K562 (cell line): ENCODE measurements around the gene DOCK1. TPM values are rescaled to one million over a fixed set of nuclear protein-coding genes. Genes with fewer than 3 reads are reported as not detected.

Experiments used
- E2F8 ChIP-seq: fragments of 450-650 bp; IDR thresholded peaks from 2 replicates; pipeline ENCODE4 v1.7.1; 2018; ENCODE audit warnings: mild to moderate bottlenecking, low read depth; ENCODE audit not compliant: partially characterized antibody
- HDAC8 ChIP-seq: fragments of 450-650 bp; IDR thresholded peaks from 2 replicates; pipeline ENCODE4 v1.6.1; 2016; ENCODE audit warnings: mild to moderate bottlenecking, missing genetic modification characterization, moderate library complexity, missing compliant biosample characterization
- MGA ChIP-seq: fragments of 450-650 bp; IDR thresholded peaks from 2 replicates; pipeline ENCODE4 v1.6.1; 2016; ENCODE audit warnings: mild to moderate bottlenecking, moderate library complexity
- PTRF ChIP-seq: fragments of 450-650 bp; IDR thresholded peaks from 2 replicates; pipeline ENCODE4 v1.6.1; 2016; ENCODE audit warnings: mild to moderate bottlenecking, missing genetic modification characterization, missing compliant biosample characterization
- SAFB ChIP-seq: fragments of 200-400 bp; formaldehyde crosslinking; IDR thresholded peaks from 2 replicates; pipeline ENCODE4 v1.6.1; 2017; ENCODE audit warnings: low read depth, low read length, borderline replicate concordance
- THRA ChIP-seq: fragments of 450-650 bp; IDR thresholded peaks from 2 replicates; pipeline ENCODE4 v1.6.1; 2017; ENCODE audit warnings: mild to moderate bottlenecking, moderate library complexity
- polyA plus RNA-seq, 8 experiments: library from polyadenylated mRNA; depleted of rRNA in 4 of 8; stranded (reverse) in 5 of 8; unstranded in 3 of 8; fragments of >200 nt; fragmentation: Nextera tagmentation in 2 of 8; fragmentation: Illumina TruSeq in 1 of 8; extraction: Ambion mirVana in 2 of 8; extraction: Trizol in 1 of 8; gene quantifications; 2 replicates each; pipeline versions ENCODE4 v1.2.1 to v1.2.3, GENCODE V29; 2011 to 2014; ENCODE audit warnings: inconsistent platforms in 1 of 8, missing spikeins in 1 of 8
- total RNA-seq, 7 experiments: library from RNA; depleted of rRNA in 6 of 7; stranded (reverse); fragments of >200 nt in 6 of 7; fragmentation: Illumina TruSeq in 2 of 7; extraction: Trizol in 2 of 7; gene quantifications; 2 replicates each; pipeline versions ENCODE4 v1.2.1 to v1.2.3, GENCODE V29; 2011 to 2021; ENCODE audit warnings: low replicate concordance in 1 of 7

DOCK1 gene
- total and polyA plus RNA-seq, 9 of the 15 experiments (the other 6 are each of a cell fraction or from before 2014, with no cell fraction given) = 0.31 TPM; not detected in 8

- TF ChIP-seq MGA = no peak
- TF ChIP-seq HDAC8 = no peak
- no peak for TF ChIP-seq THRA
- TF ChIP-seq E2F8 = no peak
- no peak for TF ChIP-seq SAFB
- TF ChIP-seq PTRF = no peak
These were observed 26.6 kb upstream of the DOCK1 start (continued) for GRCh38 chr10:126878594-126878993.
